BE2C (cell line): ENCODE results near the gene KRT81. TPM values are rescaled to one million over a fixed set of nuclear protein-coding genes. Genes with fewer than 3 reads are reported as not detected.

Experiments used
- DNase-seq: peaks from one replicate; pipeline ENCODE4 v3.0.0-alpha.2; 2020
- H3K27me3 ChIP-seq: fragments of 250-450 bp; sonication (Bioruptor Pico); 2 replicates; pipeline ENCODE4 v1.5.1; 2020; ENCODE audit warnings: mild to moderate bottlenecking
- H3K36me3 ChIP-seq: fragments of 250-450 bp; sonication (Bioruptor Pico); 2 replicates; pipeline ENCODE4 v1.5.1; 2020; ENCODE audit warnings: mild to moderate bottlenecking
- H3K4me1 ChIP-seq: fragments of 250-450 bp; sonication (Bioruptor Pico); 2 replicates; pipeline ENCODE4 v1.5.1; 2020
- H3K4me3 ChIP-seq: 2 replicates; pipeline ENCODE4 v1.5.1; 2011; ENCODE audit warnings: low read depth, low read length
- H3K9me3 ChIP-seq: fragments of 250-450 bp; sonication (Bioruptor Pico); 2 replicates; pipeline ENCODE4 v1.5.1; 2020
- polyA plus RNA-seq: library from polyadenylated mRNA; unstranded; fragments of >200 nt; gene quantifications from one replicate; pipeline ENCODE4 v1.2.1, GENCODE V29; 2012; ENCODE audit warnings: low read depth, missing spikeins; ENCODE audit not compliant: insufficient read length, insufficient read depth
- TF ChIP-seq, protein P1 (sequence below): IDR thresholded peaks from 2 replicates; pipeline ENCODE4 v1.5.1; 2012; ENCODE audit warnings: mild to moderate bottlenecking, low read depth, low read length

KRT81 gene
- polyA plus RNA-seq, result 0.90 TPM

DNA sequence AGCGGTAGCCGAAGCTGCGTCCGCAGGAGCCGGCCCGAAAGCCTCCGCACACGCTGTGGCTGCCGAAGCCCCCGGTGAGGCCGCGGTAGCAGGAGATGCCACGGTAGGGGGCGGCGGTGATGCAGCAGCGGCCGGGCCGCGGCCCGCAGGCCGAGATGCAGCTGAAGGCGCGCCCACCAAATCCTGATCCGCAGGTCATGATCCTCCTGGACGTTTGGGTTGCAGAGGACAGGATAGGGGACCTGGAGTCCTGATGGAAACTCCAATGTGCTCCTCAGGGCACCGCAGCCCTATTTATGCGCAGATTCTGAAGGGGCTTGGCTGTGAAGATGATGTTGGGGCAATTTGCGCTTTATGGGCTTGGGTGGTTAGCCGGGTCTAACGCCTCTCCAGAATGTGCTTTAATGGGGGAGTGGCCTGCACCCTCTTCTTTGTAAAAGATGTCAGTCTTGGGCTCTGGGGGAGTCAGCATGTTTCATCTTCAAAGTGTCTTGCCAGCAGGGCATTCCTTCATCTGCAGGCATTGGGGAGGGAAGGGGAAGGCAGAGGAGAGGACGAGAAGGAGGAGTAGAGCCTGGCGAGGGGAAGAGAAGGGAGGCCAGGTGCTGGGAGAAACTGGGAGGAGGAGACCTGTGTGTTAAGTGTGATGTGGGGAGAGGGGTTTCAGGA, at the start of gene KRT81:
Gene KRT81, minus strand, starts transcription at position 268 of the 669 bp plus-strand sequence. Its CDS starts 69 bp downstream, at position 199.
- no peaks in the 10 kb centered on the region; the same call in 1 of the 2 replicates for H3K9me3 ChIP-seq
- TF ChIP-seq, protein P1, sequence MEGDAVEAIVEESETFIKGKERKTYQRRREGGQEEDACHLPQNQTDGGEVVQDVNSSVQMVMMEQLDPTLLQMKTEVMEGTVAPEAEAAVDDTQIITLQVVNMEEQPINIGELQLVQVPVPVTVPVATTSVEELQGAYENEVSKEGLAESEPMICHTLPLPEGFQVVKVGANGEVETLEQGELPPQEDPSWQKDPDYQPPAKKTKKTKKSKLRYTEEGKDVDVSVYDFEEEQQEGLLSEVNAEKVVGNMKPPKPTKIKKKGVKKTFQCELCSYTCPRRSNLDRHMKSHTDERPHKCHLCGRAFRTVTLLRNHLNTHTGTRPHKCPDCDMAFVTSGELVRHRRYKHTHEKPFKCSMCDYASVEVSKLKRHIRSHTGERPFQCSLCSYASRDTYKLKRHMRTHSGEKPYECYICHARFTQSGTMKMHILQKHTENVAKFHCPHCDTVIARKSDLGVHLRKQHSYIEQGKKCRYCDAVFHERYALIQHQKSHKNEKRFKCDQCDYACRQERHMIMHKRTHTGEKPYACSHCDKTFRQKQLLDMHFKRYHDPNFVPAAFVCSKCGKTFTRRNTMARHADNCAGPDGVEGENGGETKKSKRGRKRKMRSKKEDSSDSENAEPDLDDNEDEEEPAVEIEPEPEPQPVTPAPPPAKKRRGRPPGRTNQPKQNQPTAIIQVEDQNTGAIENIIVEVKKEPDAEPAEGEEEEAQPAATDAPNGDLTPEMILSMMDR, result no peak
- H3K36me3 ChIP-seq, result no peaks in the 10 kb centered on the region
- no peaks in the 10 kb centered on the region for H3K4me1 ChIP-seq
- no peaks in the 10 kb centered on the region for H3K27me3 ChIP-seq
- no peak within 1 kb of the TSS for H3K4me3 ChIP-seq
- no peak for DNase-seq

DNA sequence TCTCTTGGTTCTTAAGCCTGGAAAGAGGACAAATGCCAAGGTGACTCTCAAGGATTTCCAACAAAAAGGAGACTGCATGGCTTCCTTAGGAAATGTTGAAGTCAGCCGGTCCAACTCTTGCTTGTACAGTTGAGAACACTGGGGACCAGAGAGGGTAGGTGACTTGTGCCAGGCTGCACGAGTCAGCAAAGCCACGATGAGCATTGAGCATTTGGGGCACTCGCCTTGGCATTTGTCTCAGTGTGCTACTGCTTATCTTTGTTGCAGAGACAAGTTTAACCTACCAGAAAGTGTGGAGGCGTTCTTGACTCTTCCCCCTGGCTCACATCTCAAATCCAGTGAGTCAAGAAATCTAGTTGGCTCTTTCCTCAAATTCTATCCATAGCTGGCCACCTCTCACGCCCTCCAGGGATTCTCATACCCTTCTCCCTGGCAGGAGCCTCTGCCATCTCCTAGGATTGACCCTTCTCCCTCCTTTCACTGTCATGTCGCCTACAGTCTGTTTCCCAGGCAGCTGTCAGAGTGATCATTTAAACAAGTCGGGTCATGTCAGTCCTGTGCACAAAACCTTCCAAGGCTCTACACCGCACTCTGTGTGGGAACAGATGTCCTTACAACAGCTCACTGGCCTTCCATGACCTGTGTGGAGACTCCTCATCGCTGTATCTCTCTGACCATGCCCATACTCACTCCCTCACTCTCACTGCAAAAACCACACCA, 47.1 kb upstream of the KRT81 start:
- Histone ChIP-seq H3K4me1 (no peaks in the 10 kb centered on the region; the same call in none of the 2 replicates), H3K36me3 (no peaks in the 10 kb centered on the region), H3K9me3 (no peaks in the 10 kb centered on the region; the same call in 1 of the 2 replicates), H3K4me3 (no peak overlapping the region), H3K27me3 (peaks cover 16% of the 10 kb centered on the region)
- TF ChIP-seq, protein P1, result no peak
- DNase-seq, result no peak

DNA sequence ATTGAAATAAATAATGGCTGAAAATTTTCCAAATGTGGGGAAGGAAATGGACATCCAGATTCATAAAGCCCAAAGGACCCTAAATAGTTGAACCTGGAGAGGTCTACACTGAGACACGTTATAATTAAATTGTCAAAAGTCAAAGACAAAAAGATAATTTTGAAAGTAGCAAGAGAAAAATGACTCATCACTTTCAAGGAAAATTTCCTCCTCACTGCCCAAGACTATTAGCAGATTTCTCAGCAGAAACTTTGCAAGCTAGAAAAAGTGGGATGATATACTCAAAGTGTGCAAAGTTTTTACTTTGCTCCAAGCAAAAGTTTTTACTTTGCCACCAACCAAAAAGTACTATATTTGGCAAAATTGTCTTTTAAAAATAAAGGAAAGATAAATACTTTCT, 45.7 kb upstream of the KRT81 start:
- Histone ChIP-seq H3K36me3 (no peaks in the 10 kb centered on the region), H3K9me3 (no peaks in the 10 kb centered on the region), H3K4me1 (no peaks in the 10 kb centered on the region; the same call in none of the 2 replicates), H3K4me3 (no peak overlapping the region), H3K27me3 (peaks cover 16% of the 10 kb centered on the region)
- no peak for DNase-seq
- TF ChIP-seq, protein P1, result no peak

DNA sequence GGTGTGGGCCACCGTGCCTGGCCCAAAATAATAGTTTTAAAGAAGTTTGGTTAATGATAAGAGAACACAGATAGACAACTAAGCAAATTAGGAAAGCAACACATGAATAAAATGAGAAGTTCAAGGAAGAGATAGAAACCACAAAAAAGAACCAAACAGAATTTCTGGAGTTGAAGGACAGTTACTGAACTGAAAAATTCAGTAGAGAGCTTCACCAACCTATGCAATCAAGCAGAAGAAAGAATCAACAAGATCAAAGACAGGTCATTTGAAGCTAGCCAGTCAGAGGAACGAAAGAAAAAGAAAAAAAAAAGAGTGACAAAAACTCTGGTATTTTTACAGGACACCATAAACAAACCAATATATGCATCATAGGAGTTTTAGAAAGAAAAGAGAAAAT, 45.3 kb upstream of the KRT81 start:
- H3K36me3 ChIP-seq, result no peaks in the 10 kb centered on the region
- H3K9me3 ChIP-seq, result no peaks in the 10 kb centered on the region
- no peak overlapping the region for H3K4me3 ChIP-seq
- no peak for DNase-seq
- TF ChIP-seq, protein P1, result no peak
- peaks cover 16% of the 10 kb centered on the region for H3K27me3 ChIP-seq
- no peaks in the 10 kb centered on the region; the same call in none of the 2 replicates for H3K4me1 ChIP-seq

DNA sequence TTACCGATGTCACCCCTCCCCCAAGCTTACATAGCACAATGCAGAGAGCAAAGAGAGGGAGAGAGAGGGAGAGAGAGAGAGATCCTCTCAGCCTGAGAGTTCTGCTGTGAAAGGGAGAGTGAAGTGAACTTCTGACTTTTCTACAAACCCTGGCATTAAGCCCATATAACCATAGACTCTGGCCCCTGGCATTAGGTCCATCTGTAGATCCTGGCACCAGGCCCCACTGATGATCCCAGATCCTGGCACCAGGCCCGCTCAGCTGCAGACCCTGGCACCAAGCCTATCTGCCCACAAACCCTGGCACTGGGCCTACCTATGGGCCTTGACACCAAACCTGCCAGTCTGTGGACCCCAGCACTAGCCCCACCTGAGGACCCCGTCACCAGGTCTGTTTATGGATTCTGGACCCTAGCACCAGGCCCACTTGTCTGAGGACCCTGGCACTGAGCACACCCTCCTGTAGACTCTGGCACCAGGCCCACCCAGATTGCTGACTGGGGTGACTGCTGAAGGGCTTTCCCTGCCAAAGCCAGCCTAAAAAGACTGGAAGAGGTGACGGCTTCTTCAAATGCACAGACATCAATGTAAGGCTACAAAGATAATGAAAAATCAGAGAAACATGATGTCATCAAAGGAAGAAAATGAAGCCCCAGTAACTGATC, 44.4 kb upstream of the KRT81 start:
- H3K9me3 ChIP-seq, result no peaks in the 10 kb centered on the region
- no peak overlapping the region for H3K4me3 ChIP-seq
- TF ChIP-seq, protein P1, result no peak
- no peaks in the 10 kb centered on the region for H3K36me3 ChIP-seq
- H3K4me1 ChIP-seq, result no peaks in the 10 kb centered on the region; the same call in none of the 2 replicates
- peak; percentile 63 for DNase-seq
- peaks cover 13% of the 10 kb centered on the region for H3K27me3 ChIP-seq
